GM12873 (cell line): ENCODE data around the gene ZNF529.

Experiments
- TF ChIP-seq, protein P1 (sequence below): IDR thresholded peaks from 2 replicates; pipeline ENCODE4 v1.5.1; 2012; ENCODE audit warnings: low read depth, mild to moderate bottlenecking, moderate library complexity, low read length, control low read depth; ENCODE audit not compliant: insufficient read depth; ENCODE audit errors: missing control alignments

ZNF529 gene

DNA sequence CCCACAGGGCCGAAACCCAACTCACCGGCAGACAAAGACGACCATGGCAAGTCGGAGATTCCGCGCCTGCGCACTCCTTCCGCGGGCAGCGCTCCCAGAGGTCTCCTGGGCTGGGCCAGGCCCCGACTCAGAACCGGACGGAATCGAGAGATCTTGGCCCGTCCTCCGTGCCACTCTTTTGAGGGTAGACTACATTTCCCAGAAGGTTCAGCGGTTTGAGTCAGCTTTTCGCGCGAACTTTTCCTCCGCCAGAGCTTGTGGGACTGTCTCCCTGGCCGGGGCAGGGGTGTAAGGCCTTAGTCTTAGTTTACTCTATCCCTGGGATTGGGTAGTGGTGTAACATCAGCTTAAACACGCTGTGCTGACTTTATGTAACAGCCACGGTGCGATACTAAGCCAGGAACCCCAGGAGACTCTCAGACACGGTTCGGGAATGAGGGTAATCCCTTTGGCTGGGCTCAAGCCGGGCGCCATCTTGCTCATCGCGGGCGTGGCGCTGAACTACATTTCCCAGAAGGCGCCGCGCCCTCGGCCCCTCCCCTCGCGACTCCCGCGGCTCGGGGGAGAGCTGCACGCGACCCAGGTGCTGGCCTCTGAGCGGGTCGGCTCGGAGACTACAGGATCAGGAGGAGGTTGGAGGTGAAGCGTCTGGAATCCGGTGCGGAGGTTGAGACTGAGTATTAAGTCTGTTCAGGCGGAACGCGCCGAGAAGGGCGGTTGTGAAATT lies 44.7 kb downstream of the ZNF529 start, which contains the start of gene ZNF260:
Gene ZNF260 (minus strand): TSS at position 78 of the 727 bp plus-strand sequence. CDS start 13,033 bp downstream, outside the sequence.
- TF ChIP-seq, protein P1, sequence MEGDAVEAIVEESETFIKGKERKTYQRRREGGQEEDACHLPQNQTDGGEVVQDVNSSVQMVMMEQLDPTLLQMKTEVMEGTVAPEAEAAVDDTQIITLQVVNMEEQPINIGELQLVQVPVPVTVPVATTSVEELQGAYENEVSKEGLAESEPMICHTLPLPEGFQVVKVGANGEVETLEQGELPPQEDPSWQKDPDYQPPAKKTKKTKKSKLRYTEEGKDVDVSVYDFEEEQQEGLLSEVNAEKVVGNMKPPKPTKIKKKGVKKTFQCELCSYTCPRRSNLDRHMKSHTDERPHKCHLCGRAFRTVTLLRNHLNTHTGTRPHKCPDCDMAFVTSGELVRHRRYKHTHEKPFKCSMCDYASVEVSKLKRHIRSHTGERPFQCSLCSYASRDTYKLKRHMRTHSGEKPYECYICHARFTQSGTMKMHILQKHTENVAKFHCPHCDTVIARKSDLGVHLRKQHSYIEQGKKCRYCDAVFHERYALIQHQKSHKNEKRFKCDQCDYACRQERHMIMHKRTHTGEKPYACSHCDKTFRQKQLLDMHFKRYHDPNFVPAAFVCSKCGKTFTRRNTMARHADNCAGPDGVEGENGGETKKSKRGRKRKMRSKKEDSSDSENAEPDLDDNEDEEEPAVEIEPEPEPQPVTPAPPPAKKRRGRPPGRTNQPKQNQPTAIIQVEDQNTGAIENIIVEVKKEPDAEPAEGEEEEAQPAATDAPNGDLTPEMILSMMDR = no peak

DNA sequence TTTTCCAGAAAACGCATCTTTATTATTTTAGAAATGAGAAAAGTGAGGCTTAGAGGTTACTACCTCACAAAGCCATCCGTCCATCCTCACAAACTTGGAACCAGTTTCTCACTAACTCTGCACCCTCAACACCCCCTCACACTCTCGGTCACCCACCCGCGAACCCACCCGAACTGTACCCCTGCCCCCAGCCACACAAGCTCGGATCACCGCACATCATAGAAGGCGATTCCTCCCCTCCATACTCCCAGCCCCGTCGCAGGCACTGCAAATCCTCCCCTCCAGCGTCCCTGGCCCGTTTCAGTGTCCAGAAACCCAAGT lies 45.3 kb downstream of the ZNF529 start:
- TF ChIP-seq, protein P1 = no peak

DNA sequence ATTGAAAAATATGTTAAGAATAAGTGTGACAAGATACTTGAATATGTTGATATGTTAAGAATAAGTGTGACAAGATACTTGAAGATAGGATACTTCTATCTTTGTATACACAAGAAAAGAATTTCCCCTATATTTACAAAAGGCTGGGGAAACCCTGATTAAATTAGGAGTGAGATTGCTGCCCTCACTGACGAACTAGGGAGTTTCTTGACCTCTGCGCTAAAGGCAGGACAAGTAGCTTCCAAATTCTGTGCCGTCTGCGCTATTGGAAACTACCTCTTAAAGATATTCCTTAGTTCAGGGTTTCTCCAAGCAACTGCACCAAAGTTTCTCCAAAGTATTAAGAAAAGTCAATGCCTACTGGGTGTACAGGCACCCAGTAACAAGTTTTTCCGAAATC lies 45.8 kb downstream of the ZNF529 start:
- TF ChIP-seq, protein P1 = no peak

DNA sequence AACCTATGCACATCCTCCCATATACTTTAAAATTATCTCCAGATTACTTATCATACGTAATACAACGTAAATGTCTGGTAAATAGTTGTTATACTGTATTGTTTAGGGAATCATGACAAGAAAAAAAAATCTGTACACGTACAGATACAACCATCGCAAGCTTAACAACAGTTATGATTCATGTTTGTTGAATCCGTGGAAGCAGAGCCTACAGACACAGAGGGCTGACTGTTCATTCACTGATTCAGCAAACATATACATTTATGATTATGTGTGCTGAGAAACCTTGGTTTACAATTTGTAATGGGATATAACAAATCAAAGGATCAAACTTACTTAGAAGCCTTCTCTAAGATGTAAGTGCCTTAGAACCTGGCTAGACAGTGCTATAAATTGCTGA lies 46.5 kb downstream of the ZNF529 start:
- TF ChIP-seq, protein P1 = no peak

DNA sequence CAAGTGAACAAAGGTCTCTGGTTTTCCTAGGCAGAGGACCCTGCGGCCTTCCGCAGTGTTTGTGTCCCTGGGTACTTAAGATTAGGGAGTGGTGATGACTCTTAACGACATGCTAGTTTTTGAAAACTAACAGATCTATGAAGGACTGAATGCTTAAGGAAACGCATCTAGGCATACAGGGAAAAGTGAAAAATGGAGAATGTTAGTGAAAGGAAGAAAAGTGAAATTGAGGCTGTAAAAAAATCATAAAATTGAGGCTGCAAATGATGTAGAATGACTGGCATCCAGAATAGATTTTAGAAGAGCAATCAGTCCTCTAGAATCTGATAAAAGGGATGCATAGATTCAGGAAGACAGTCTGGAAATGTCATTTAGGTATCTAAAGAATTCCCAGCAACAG lies 48.5 kb downstream of the ZNF529 start:
- TF ChIP-seq, protein P1 = no peak

DNA sequence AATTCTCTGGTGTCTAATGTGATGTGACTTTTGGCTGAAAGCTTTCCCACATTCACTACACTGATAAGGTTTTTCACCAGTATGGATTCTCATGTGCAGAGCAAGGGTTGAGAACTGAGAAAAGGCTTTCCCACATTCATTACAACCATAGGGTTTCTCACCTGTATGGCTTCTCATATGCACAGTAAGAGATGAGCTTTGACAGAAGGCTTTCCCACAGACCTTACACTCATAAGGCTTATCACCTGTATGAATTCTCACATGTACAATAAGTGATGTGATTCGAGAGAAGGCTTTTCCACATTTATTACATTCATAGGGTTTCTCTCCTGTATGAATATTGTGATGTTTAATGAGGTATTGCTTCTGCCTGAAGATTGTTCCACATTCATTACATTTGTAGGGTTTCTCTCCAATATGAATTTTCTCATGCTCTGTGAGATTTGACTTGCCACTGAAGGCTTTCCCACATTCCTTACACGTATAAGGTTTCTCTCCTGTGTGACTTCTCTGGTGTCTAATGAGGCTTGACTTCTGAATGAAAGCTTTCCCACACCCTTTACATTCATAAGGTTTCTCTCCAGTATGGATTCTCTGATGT lies 59.0 kb downstream of the ZNF529 start:
- TF ChIP-seq, protein P1 = no peak

DNA sequence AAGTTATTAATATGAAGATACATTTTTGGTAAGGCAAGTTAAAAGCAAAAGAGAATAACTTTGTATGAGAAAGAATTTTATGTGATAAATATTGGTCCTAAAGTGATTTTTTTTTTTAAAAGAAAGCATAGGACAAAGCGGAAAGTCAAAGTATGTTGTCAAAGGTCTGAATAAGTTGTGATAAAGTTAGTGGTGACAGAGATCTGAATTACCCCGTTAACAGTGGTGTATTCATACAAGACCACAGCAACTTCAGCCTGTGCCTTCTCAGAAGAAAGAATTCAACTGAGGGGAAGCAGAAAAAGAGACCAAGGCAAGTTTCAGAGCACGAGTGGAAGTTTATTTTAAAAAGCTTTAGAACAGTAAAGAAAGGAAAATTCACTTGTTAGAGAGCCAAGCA lies 64.8 kb downstream of the ZNF529 start:
- TF ChIP-seq, protein P1 = no peak
